Testis (tissue), 3 donors: Measurements from ENCODE around the gene SYT12. TPM values are rescaled to one million over a fixed set of nuclear protein-coding genes. Genes with fewer than 3 reads are reported as not detected.

Experiments
- DNase-seq: peaks from one replicate; pipeline ENCODE4 v3.0.0-alpha.2; 2019
- H3K27ac ChIP-seq, 2 donors: fragments of 200-600 bp; sonication (generic); one replicate each; pipeline ENCODE4 v1.5.1; 2019
- H3K27me3 ChIP-seq: fragments of 200-600 bp; sonication (generic); one replicate; pipeline ENCODE4 v1.5.1; 2019
- H3K36me3 ChIP-seq: fragments of 200-600 bp; sonication (generic); one replicate; pipeline ENCODE4 v1.5.1; 2017; ENCODE audit warnings: low read depth; ENCODE audit errors: missing control alignments
- H3K4me1 ChIP-seq: fragments of 200-600 bp; sonication (generic); one replicate; pipeline ENCODE4 v1.5.1; 2019
- H3K4me3 ChIP-seq, 2 donors: fragments of 200-600 bp; sonication (generic); one replicate each; pipeline ENCODE4 v1.5.1; 2017 to 2019
- H3K9me3 ChIP-seq: fragments of 200-600 bp; sonication (generic); one replicate; pipeline ENCODE4 v1.5.1; 2017
- CTCF ChIP-seq, 3 experiments: fragments of 450-650 bp in 2 of 3; fragments of 200-600 bp in 1 of 3; sonication (generic) in 1 of 3; IDR thresholded peaks; one replicate each; pipeline ENCODE4 v1.5.1; 2016 to 2019; ENCODE audit warnings: antibody characterized with exemption in 3 of 3, mild to moderate bottlenecking in 2 of 3, moderate library complexity in 1 of 3
- POLR2A ChIP-seq: fragments of 450-650 bp; IDR thresholded peaks from one replicate; pipeline ENCODE4 v1.6.1; 2017; ENCODE audit warnings: antibody characterized with exemption, mild to moderate bottlenecking, moderate library complexity
- WGBS, 2 donors: methylation state at CpG; one replicate each; pipeline ENCODE4 v1.1.5; 2018; 5-methylcytosine and 5-hydroxymethylcytosine counted together
- intact Hi-C: fragments of 100-400 bp; cut with DNase I; formaldehyde crosslinking; loops from one replicate; pipeline ENCODE4 v1.15.1; 2023; ENCODE audit warnings: low total_unique reads
- polyA plus RNA-seq: library from polyadenylated mRNA; stranded (reverse); fragments of 350-450 nt; fragmentation: Illumina TruSeq; extraction: RNeasy Lipid Tissue Mini Kit (QIAGEN cat#74804); gene quantifications from one replicate; pipeline ENCODE4 v1.2.3, GENCODE V29; 2014; ENCODE audit warnings: low read depth, low replicate concordance; ENCODE audit not compliant: insufficient read depth
- total RNA-seq, 2 donors: library from RNA; depleted of rRNA; stranded (reverse); fragments of >200 nt; gene quantifications; one replicate each; pipeline ENCODE4 v1.2.3, GENCODE V29; 2016

The SYT12 gene
- total and polyA plus RNA-seq, 3 donors from 2014 or later, result 3.4 to 4.2 (median 3.7) TPM

- intact Hi-C loops, result no loop called here
- H3K9me3 ChIP-seq, result no peaks in the 10 kb centered on the region
- no peak for TF ChIP-seq POLR2A
- no peak for TF ChIP-seq CTCF (IDR thresholded peaks at IDR 0.05)
- no peak overlapping the region for H3K27ac ChIP-seq
- no peak overlapping the region for H3K4me3 ChIP-seq
- 90% methylated on average over 5 of the region's 5 CpGs for WGBS, 2 donors
- no peak for DNase-seq
- H3K27me3 ChIP-seq, result no peaks in the 10 kb centered on the region
- no peaks in the 10 kb centered on the region for H3K36me3 ChIP-seq
- H3K4me1 ChIP-seq, result peaks cover 33% of the 10 kb centered on the region
These were observed 30.0 kb downstream of the SYT12 start for GRCh38 chr11:67052891-67053290.

GRCh38 chr11:67053896-67054329 is 31.0 kb downstream of the SYT12 start:
- DNase-seq, result peak; percentile 74
- no peaks in the 10 kb centered on the region for H3K9me3 ChIP-seq
- 39 to 42% methylated on average over 7 of the region's 7 CpGs for WGBS, 2 donors

GRCh38 chr11:67054346-67054835 is 31.5 kb downstream of the SYT12 start:
- H3K36me3 ChIP-seq, result no peaks in the 10 kb centered on the region
- intact Hi-C loops, result no loop called here
- H3K27ac ChIP-seq, result peak overlapping the region; percentile 50
- H3K9me3 ChIP-seq, result no peaks in the 10 kb centered on the region
- 68 to 75% methylated on average over 7 to 9 of the region's 9 CpGs for WGBS, 2 donors
- H3K4me1 ChIP-seq, result peaks cover 33% of the 10 kb centered on the region
- TF ChIP-seq POLR2A, result no peak
- TF ChIP-seq CTCF (IDR thresholded peaks at IDR 0.05), result no peak
- DNase-seq, result no peak
- no peaks in the 10 kb centered on the region for H3K27me3 ChIP-seq
- no peak overlapping the region for H3K4me3 ChIP-seq

More at GRCh38 chr11:67053896-67054329, 31.0 kb downstream of the SYT12 start:
- Histone ChIP-seq H3K4me1 (peaks cover 33% of the 10 kb centered on the region), H3K27ac (peak overlapping the region; percentile 50), H3K4me3 (no peak overlapping the region), H3K36me3 (no peaks in the 10 kb centered on the region), H3K27me3 (no peaks in the 10 kb centered on the region)
- peak; percentile 34 to 72 (median 56) for TF ChIP-seq CTCF (IDR thresholded peaks at IDR 0.05)
- TF ChIP-seq POLR2A, result no peak
- intact Hi-C loops, result no loop called here

GRCh38 chr11:67054836-67055523 is 32.0 kb downstream of the SYT12 start:
- no peak overlapping the region for H3K4me3 ChIP-seq
- no peak for TF ChIP-seq POLR2A
- TF ChIP-seq CTCF (IDR thresholded peaks at IDR 0.05), result no peak
- H3K9me3 ChIP-seq, result no peaks in the 10 kb centered on the region
- 63 to 78% methylated on average over 4 to 10 of the region's 10 CpGs for WGBS, 2 donors
- H3K27ac ChIP-seq, result peak overlapping the region in 1 of 2 donors; percentile 50
- DNase-seq, result peak; percentile 41
- H3K36me3 ChIP-seq, result no peaks in the 10 kb centered on the region
- H3K4me1 ChIP-seq, result peaks cover 33% of the 10 kb centered on the region
- intact Hi-C loops, result no loop called here
- H3K27me3 ChIP-seq, result no peaks in the 10 kb centered on the region
